ENCODE data around the gene PCYT1B. TPM values are rescaled to one million over a fixed set of nuclear protein-coding genes. Genes with fewer than 3 reads are reported as not detected.
A peak's percentile ranks its signal among the peaks of the same experiment; 100 is the strongest.

Gene PCYT1B
- total and polyA plus RNA-seq, 9 of the 15 experiments (the other 6 are each of a cell fraction or from before 2014, with no cell fraction given), result 0.04 to 0.34 (median 0.07) TPM; not detected in 1

GRCh38 chrX:24542756-24543155 lies 104.4 kb downstream of the PCYT1B start:
- Histone ChIP-seq H3K4me3 (no peak overlapping the region), H3K27ac (ENCODE audit: extremely low read depth, low read depth, low read length) (no peak overlapping the region), H3K9me1 (ENCODE audit: control insufficient read depth, insufficient read depth, low read length) (no peaks in the 10 kb centered on the region), H3K9ac (ENCODE audit: insufficient read depth in 1 of 2, low read depth in 2 of 2, low read length in 2 of 2) (no peak overlapping the region), H3K4me1 (replicated peaks in 1 of 2; ENCODE audit: control insufficient read depth in 2 of 2, insufficient read depth in 2 of 2, low read length in 2 of 2) (no peaks in the 10 kb centered on the region), H2AFZ (ENCODE audit: low read depth, low read length) (no peak overlapping the region), H3K9me3 (replicated peaks; ENCODE audit: control insufficient read depth, insufficient read depth, low read depth, low read length) (no peaks in the 10 kb centered on the region), H3K36me3 (ENCODE audit: control insufficient read depth, insufficient read depth, low read length) (no peaks in the 10 kb centered on the region), H4K20me1 (replicated peaks; ENCODE audit: control insufficient read depth, insufficient read depth, low read length) (no peaks in the 10 kb centered on the region), H3K4me2 (ENCODE audit: insufficient read depth, low read length) (no peak overlapping the region), H3K79me2 (ENCODE audit: control insufficient read depth, insufficient read depth, low read length) (no peaks in the 10 kb centered on the region), H3K27me3 (ENCODE audit: control insufficient read depth in 2 of 2, insufficient read depth in 2 of 2, low read length in 2 of 2) (peaks cover 4 to 12% of the 10 kb centered on the region in 2 experiments; a peak in 3 of 5 replicates)
- POLR2A ChIA-PET, result interaction anchor here (1.0 kb wide), 1 partner anchor 12 kb away, joined by 3 read pairs; no protein-coding TSS in a partner anchor
- no TSS peak for BruUV-seq (replicated peaks)
- intact Hi-C loops (cut with micrococcal nuclease) (no loop called here), in situ Hi-C loops (cut with MboI) (no loop called here)
- WGBS (ENCODE audit: insufficient coverage, low coverage, missing lambda C conversion rate), result 0% methylated on average over 4 of the region's 4 CpGs
- ATAC-seq (no peak), FAIRE-seq (no peak), DNase-seq (ENCODE audit: extremely low read depth in 1 of 4, low spot score in 3 of 4) (no peak)
- no peak for TF ChIP-seq RBM39 (optimal IDR thresholded peaks at IDR 0.05; ENCODE audit: low read depth, low read length)
- no peak for TF ChIP-seq PBX2 (CRISPR knock-in tag; IDR thresholded peaks at IDR 0.05; ENCODE audit: low read depth)
- TF ChIP-seq PBX2 (tag; conservative IDR thresholded peaks at IDR 0.05; ENCODE audit: low read depth), result peak; percentile 46
- CTCF ChIA-PET (ENCODE audit: low intra/inter-chr PET ratio), result no interaction called here

- no peaks in the 10 kb centered on the region for H3K9me1 ChIP-seq (ENCODE audit: control insufficient read depth, insufficient read depth, low read length)
- ATAC-seq (no peak), DNase-seq (ENCODE audit: extremely low read depth in 1 of 4, low spot score in 3 of 4) (no peak), FAIRE-seq (no peak)
- BruUV-seq (replicated peaks), result no TSS peak
- ChIA-PET POLR2A (interaction anchor here (0.8 kb wide), 1 partner anchor 31 kb away, joined by 3 read pairs; no protein-coding TSS in a partner anchor), CTCF (ENCODE audit: low intra/inter-chr PET ratio) (no interaction called here)
- no peak overlapping the region for H3K4me3 ChIP-seq
- H3K9ac ChIP-seq (ENCODE audit: insufficient read depth in 1 of 2, low read depth in 2 of 2, low read length in 2 of 2), result no peak overlapping the region
- H4K20me1 ChIP-seq (replicated peaks; ENCODE audit: control insufficient read depth, insufficient read depth, low read length), result no peaks in the 10 kb centered on the region
- no peak overlapping the region for H3K27ac ChIP-seq (ENCODE audit: extremely low read depth, low read depth, low read length)
- H3K9me3 ChIP-seq (replicated peaks; ENCODE audit: control insufficient read depth, insufficient read depth, low read depth, low read length), result no peaks in the 10 kb centered on the region
- no peak overlapping the region for H2AFZ ChIP-seq (ENCODE audit: low read depth, low read length)
- no peaks in the 10 kb centered on the region for H3K79me2 ChIP-seq (ENCODE audit: control insufficient read depth, insufficient read depth, low read length)
- H3K27me3 ChIP-seq (ENCODE audit: control insufficient read depth in 2 of 2, insufficient read depth in 2 of 2, low read length in 2 of 2), result 0 out of 5 replicates have a peak, but pooled peaks cover 0 to 3% of the 10 kb centered on the region in 2 experiments
- intact Hi-C loops (cut with micrococcal nuclease), result no loop called here
- H3K4me2 ChIP-seq (ENCODE audit: insufficient read depth, low read length), result no peak overlapping the region
- no peaks in the 10 kb centered on the region for H3K4me1 ChIP-seq (replicated peaks in 1 of 2; ENCODE audit: control insufficient read depth in 2 of 2, insufficient read depth in 2 of 2, low read length in 2 of 2)
- in situ Hi-C loops (cut with MboI), result no loop called here
- no peaks in the 10 kb centered on the region for H3K36me3 ChIP-seq (ENCODE audit: control insufficient read depth, insufficient read depth, low read length)
- no peak for TF ChIP-seq SRSF9 (IDR thresholded peaks at IDR 0.05; ENCODE audit: borderline replicate concordance, low read depth, low read length)
- no peak for TF ChIP-seq SP1 (CRISPR knock-in tag; IDR thresholded peaks at IDR 0.05)
- no peak for TF ChIP-seq MYNN (IDR thresholded peaks at IDR 0.05)
- TF ChIP-seq MYNN (CRISPR knock-in tag; IDR thresholded peaks at IDR 0.05), result no peak
- no peak for TF ChIP-seq ATF6 (CRISPR knock-in tag; IDR thresholded peaks at IDR 0.05)
- no peak for TF ChIP-seq EWSR1 (IDR thresholded peaks at IDR 0.05; ENCODE audit: borderline replicate concordance, low read depth, partially characterized antibody)
- TF ChIP-seq CREM (IDR thresholded peaks at IDR 0.05; ENCODE audit: low read depth), result no peak
- TF ChIP-seq RAD51 (IDR thresholded peaks at IDR 0.05; ENCODE audit: borderline replicate concordance, low read depth), result no peak
Observed at GRCh38 chrX:24536551-24536950, 110.6 kb downstream of the PCYT1B start.

All from K562 (cell line).